Neural crest cell (in vitro differentiated cells): ENCODE data around the gene PHIP. TPM values are rescaled to one million over a fixed set of nuclear protein-coding genes. Genes with fewer than 3 reads are reported as not detected.
A peak's percentile ranks its signal among the peaks of the same experiment; 100 is the strongest.

Source experiments
- DNase-seq: peaks from one replicate; pipeline ENCODE4 v3.0.0; 2021; ENCODE audit warnings: low read depth, mixed read lengths, low spot score
- H3K27ac Mint-ChIP-seq: one replicate; pipeline ENCODE4 v1.8.0; 2021; ENCODE audit warnings: mild to moderate bottlenecking, mixed read lengths; ENCODE audit not compliant: unreplicated experiment
- H3K27me3 Mint-ChIP-seq: 2 replicates; pipeline ENCODE4 v1.8.0; 2021; ENCODE audit warnings: low read depth, mild to moderate bottlenecking, mixed read lengths
- H3K36me3 Mint-ChIP-seq: 2 replicates; pipeline ENCODE4 v1.8.0; 2021; ENCODE audit warnings: low read depth, mild to moderate bottlenecking, mixed read lengths
- H3K4me1 Mint-ChIP-seq: 2 replicates; pipeline ENCODE4 v1.8.0; 2021; ENCODE audit warnings: mixed read lengths
- H3K4me3 Mint-ChIP-seq: one replicate; pipeline ENCODE4 v1.8.0; 2021; ENCODE audit warnings: mild to moderate bottlenecking, mixed read lengths
- H3K9me3 Mint-ChIP-seq: 2 replicates; pipeline ENCODE4 v1.8.0; 2021; ENCODE audit warnings: mixed read lengths
- CTCF ChIP-seq: fragments of 200-600 bp; sonication (generic); conservative IDR thresholded peaks from 2 replicates; pipeline ENCODE4 v1.5.0; 2021; ENCODE audit warnings: antibody characterized with exemption, mild to moderate bottlenecking
- long read RNA-seq: library from polyadenylated mRNA; unstranded; transcript quantifications from one replicate; pipeline ENCODE4 v2.0.0, GENCODE V29; 2020
- total RNA-seq: library from RNA; stranded (reverse); gene quantifications from 2 replicates; pipeline ENCODE4 v1.2.1, GENCODE V29; 2021

PHIP gene
- total RNA-seq, result 50.0 and 52.3 TPM in 2 replicates
- long read RNA-seq, partial matches to known transcripts, result 369 of 438 reads
- long read RNA-seq, other reads (novel, unspliced or antisense), result 69 of 438 reads

GRCh38 chr6:79078075-79078969 lies at the start of gene PHIP:
Gene PHIP (minus strand): TSS chr6:79078254. CDS start chr6:79078068, 186 bp downstream.
- peak; percentile 86 for DNase-seq
- H3K27me3 Mint-ChIP-seq, result peaks cover 5% of the 10 kb centered on the region
- no peaks in the 10 kb centered on the region for H3K36me3 Mint-ChIP-seq
- no peak for TF ChIP-seq CTCF
- peaks cover 54% of the 10 kb centered on the region for H3K4me1 Mint-ChIP-seq
- H3K4me3 Mint-ChIP-seq, result peak within 1 kb of the TSS; percentile 98
- H3K9me3 Mint-ChIP-seq, result no peaks in the 10 kb centered on the region
- H3K27ac Mint-ChIP-seq, result peak within 1 kb of the TSS; percentile 99

- Mint-ChIP-seq H3K4me3 (no peak overlapping the region), H3K27me3 (no peaks in the 10 kb centered on the region), H3K36me3 (no peaks in the 10 kb centered on the region), H3K4me1 (peaks cover 4% of the 10 kb centered on the region), H3K9me3 (peaks cover 18% of the 10 kb centered on the region), H3K27ac (no peak overlapping the region)
- TF ChIP-seq CTCF, result no peak
- DNase-seq, result no peak
Measured at GRCh38 chr6:79127660-79128059, 49.6 kb upstream of the PHIP start.

- Mint-ChIP-seq H3K4me3 (no peak overlapping the region), H3K27ac (no peak overlapping the region), H3K4me1 (no peaks in the 10 kb centered on the region), H3K36me3 (no peaks in the 10 kb centered on the region), H3K27me3 (no peaks in the 10 kb centered on the region), H3K9me3 (peaks cover 5% of the 10 kb centered on the region)
- no peak for DNase-seq
- TF ChIP-seq CTCF, result no peak
Measured at GRCh38 chr6:79119217-79119616, 41.2 kb upstream of the PHIP start.

- no peak overlapping the region for H3K27ac Mint-ChIP-seq
- no peak for DNase-seq
- peaks cover 5% of the 10 kb centered on the region for H3K9me3 Mint-ChIP-seq
- H3K4me1 Mint-ChIP-seq, result no peaks in the 10 kb centered on the region
- H3K4me3 Mint-ChIP-seq, result no peak overlapping the region
- TF ChIP-seq CTCF, result no peak
- H3K36me3 Mint-ChIP-seq, result no peaks in the 10 kb centered on the region
- H3K27me3 Mint-ChIP-seq, result no peaks in the 10 kb centered on the region
Measured at GRCh38 chr6:79117752-79118151, 39.7 kb upstream of the PHIP start.

- Mint-ChIP-seq H3K4me1 (no peaks in the 10 kb centered on the region), H3K27ac (no peak overlapping the region), H3K9me3 (peaks cover 5% of the 10 kb centered on the region), H3K36me3 (no peaks in the 10 kb centered on the region), H3K4me3 (no peak overlapping the region), H3K27me3 (no peaks in the 10 kb centered on the region)
- DNase-seq, result no peak
- TF ChIP-seq CTCF, result no peak
Measured at GRCh38 chr6:79115553-79116182, 37.6 kb upstream of the PHIP start.
